ENCODE measurements around the gene TPPP3.

DNA sequence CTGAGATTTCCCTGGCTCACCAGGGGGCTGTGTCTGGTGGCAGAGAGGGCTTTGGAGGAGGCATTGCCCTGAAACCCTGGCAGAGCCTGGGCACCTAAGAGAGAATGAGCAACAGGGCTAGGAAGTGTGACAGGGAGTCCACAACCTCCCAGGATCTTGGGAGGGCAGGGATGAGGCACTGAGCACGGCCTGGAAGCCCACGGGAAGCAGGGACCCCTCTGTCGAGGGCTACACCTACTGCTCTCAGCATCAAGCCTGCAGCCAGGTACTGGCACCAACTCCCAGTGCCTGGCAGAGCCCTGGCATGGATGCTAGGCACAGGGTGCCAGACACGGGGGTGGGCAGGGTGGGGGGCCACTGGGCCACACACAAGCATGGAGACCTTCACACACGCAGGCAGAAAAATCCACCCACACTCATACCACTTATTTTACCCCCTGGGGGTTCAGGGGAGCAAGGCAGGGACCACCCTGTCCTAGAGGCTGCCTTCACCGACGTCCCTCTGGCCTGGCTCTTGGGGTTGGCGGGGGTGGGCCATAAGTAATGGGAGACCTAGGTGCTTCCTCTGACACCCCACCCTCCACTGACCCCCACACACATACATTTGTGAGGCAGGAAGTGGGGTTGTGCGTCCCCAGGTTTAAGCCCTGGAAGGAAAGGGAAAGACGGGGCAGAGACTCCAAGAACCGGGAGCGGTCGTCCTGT lies 36.7 kb upstream of the TPPP3 start:
- TF ChIP-seq, protein P1, sequence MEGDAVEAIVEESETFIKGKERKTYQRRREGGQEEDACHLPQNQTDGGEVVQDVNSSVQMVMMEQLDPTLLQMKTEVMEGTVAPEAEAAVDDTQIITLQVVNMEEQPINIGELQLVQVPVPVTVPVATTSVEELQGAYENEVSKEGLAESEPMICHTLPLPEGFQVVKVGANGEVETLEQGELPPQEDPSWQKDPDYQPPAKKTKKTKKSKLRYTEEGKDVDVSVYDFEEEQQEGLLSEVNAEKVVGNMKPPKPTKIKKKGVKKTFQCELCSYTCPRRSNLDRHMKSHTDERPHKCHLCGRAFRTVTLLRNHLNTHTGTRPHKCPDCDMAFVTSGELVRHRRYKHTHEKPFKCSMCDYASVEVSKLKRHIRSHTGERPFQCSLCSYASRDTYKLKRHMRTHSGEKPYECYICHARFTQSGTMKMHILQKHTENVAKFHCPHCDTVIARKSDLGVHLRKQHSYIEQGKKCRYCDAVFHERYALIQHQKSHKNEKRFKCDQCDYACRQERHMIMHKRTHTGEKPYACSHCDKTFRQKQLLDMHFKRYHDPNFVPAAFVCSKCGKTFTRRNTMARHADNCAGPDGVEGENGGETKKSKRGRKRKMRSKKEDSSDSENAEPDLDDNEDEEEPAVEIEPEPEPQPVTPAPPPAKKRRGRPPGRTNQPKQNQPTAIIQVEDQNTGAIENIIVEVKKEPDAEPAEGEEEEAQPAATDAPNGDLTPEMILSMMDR (IDR thresholded peaks at IDR 0.05; ENCODE audit: insufficient read depth, low read length) = no peak
- TF ChIP-seq, protein P2, sequence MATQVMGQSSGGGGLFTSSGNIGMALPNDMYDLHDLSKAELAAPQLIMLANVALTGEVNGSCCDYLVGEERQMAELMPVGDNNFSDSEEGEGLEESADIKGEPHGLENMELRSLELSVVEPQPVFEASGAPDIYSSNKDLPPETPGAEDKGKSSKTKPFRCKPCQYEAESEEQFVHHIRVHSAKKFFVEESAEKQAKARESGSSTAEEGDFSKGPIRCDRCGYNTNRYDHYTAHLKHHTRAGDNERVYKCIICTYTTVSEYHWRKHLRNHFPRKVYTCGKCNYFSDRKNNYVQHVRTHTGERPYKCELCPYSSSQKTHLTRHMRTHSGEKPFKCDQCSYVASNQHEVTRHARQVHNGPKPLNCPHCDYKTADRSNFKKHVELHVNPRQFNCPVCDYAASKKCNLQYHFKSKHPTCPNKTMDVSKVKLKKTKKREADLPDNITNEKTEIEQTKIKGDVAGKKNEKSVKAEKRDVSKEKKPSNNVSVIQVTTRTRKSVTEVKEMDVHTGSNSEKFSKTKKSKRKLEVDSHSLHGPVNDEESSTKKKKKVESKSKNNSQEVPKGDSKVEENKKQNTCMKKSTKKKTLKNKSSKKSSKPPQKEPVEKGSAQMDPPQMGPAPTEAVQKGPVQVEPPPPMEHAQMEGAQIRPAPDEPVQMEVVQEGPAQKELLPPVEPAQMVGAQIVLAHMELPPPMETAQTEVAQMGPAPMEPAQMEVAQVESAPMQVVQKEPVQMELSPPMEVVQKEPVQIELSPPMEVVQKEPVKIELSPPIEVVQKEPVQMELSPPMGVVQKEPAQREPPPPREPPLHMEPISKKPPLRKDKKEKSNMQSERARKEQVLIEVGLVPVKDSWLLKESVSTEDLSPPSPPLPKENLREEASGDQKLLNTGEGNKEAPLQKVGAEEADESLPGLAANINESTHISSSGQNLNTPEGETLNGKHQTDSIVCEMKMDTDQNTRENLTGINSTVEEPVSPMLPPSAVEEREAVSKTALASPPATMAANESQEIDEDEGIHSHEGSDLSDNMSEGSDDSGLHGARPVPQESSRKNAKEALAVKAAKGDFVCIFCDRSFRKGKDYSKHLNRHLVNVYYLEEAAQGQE (IDR thresholded peaks at IDR 0.05; ENCODE audit: insufficient replicate concordance, low read depth) = no peak
- TF ChIP-seq POLR2AphosphoS5 (IDR thresholded peaks at IDR 0.05; ENCODE audit: low read depth) (no peak), SPI1 (IDR thresholded peaks at IDR 0.05; ENCODE audit: borderline replicate concordance, low read depth) (no peak), GABPA (IDR thresholded peaks at IDR 0.05; ENCODE audit: low read depth) (no peak)

Data from HL-60 (cell line).